BJ (cell line): ENCODE measurements around the gene FAN1. TPM values are rescaled to one million over a fixed set of nuclear protein-coding genes. Genes with fewer than 3 reads are reported as not detected.

Source experiments
- CTCF ChIA-PET: fragments of 350-600 bp; formaldehyde crosslinking; extraction: SDS; loops from one replicate; lab custom pipeline; 2021; ENCODE audit warnings: antibody characterized with exemption, inconsistent platforms; lab: Yijun Ruan, JAX
- POLR2A ChIA-PET: fragments of 300-600 bp; sonication (Branson Sonifier 250); formaldehyde crosslinking; extraction: SDS; loops from one replicate; lab custom pipeline; 2021; ENCODE audit warnings: antibody characterized with exemption; lab: Charles Lee
- DNase-seq: peaks from one replicate; pipeline ENCODE4 v3.0.0-alpha.2; 2011; ENCODE audit warnings: low read depth
- H3K27me3 ChIP-seq: 2 replicates; pipeline ENCODE4 v1.6.0; 2011; ENCODE audit warnings: low read length; ENCODE audit not compliant: control insufficient read depth, insufficient read depth
- H3K36me3 ChIP-seq: 2 replicates; pipeline ENCODE4 v1.5.1; 2011; ENCODE audit warnings: low read length; ENCODE audit not compliant: control insufficient read depth, insufficient read depth
- H3K4me3 ChIP-seq: 2 replicates; pipeline ENCODE4 v1.5.1; 2011; ENCODE audit warnings: low read depth, mild to moderate bottlenecking, control low read depth, low read length
- CTCF ChIP-seq: IDR thresholded peaks from 2 replicates; pipeline ENCODE4 v1.5.1; 2011; ENCODE audit warnings: low read depth, mild to moderate bottlenecking, control low read depth, inconsistent platforms, low read length, moderate library complexity; ENCODE audit not compliant: insufficient read depth
- polyA plus RNA-seq: library from polyadenylated mRNA; depleted of rRNA; stranded (reverse); fragments of >200 nt; gene quantifications from 2 replicates; pipeline ENCODE4 v1.2.3, GENCODE V29; 2011

The FAN1 gene
- polyA plus RNA-seq, 1 experiment: 5.8 TPM

GRCh38 chr15:30929064-30929669 lies 25.5 kb downstream of the FAN1 start:
- peaks cover 14% of the 10 kb centered on the region for H3K36me3 ChIP-seq
- TF ChIP-seq CTCF: no peak
- H3K4me3 ChIP-seq: no peak overlapping the region
- no peak for DNase-seq
- ChIA-PET POLR2A (no interaction called here), CTCF (interaction anchor here (0.8 to 1.3 kb wide), 2 partner anchors 16 to 198 kb away, joined by 3 read pairs; no protein-coding TSS in a partner anchor)
- no peaks in the 10 kb centered on the region for H3K27me3 ChIP-seq

GRCh38 chr15:30929982-30930381 lies 26.3 kb downstream of the FAN1 start:
- ChIA-PET CTCF (no interaction called here), POLR2A (no interaction called here)
- DNase-seq: no peak
- Histone ChIP-seq H3K4me3 (no peak overlapping the region), H3K27me3 (no peaks in the 10 kb centered on the region), H3K36me3 (peaks cover 13% of the 10 kb centered on the region)
- TF ChIP-seq CTCF: no peak

- DNase-seq: no peak
- Histone ChIP-seq H3K27me3 (no peaks in the 10 kb centered on the region), H3K4me3 (no peak overlapping the region), H3K36me3 (peaks cover 13% of the 10 kb centered on the region)
- CTCF ChIA-PET: no interaction called here
- TF ChIP-seq CTCF: no peak
- POLR2A ChIA-PET: no interaction called here
Measured at GRCh38 chr15:30930422-30930821, 26.7 kb downstream of the FAN1 start.

GRCh38 chr15:30933293-30933692 lies 29.6 kb downstream of the FAN1 start:
- DNase-seq: no peak
- CTCF ChIA-PET: no interaction called here
- H3K36me3 ChIP-seq: peaks cover 7% of the 10 kb centered on the region
- no peak overlapping the region for H3K4me3 ChIP-seq
- no peak for TF ChIP-seq CTCF
- POLR2A ChIA-PET: no interaction called here
- no peaks in the 10 kb centered on the region for H3K27me3 ChIP-seq

- Histone ChIP-seq H3K4me3 (no peak overlapping the region), H3K27me3 (no peaks in the 10 kb centered on the region), H3K36me3 (peaks cover 21% of the 10 kb centered on the region)
- POLR2A ChIA-PET: interaction anchor here (0.6 kb wide), 1 partner anchor 188 kb away, joined by 3 read pairs; no protein-coding TSS in a partner anchor
- no peak for DNase-seq
- no peak for TF ChIP-seq CTCF
- CTCF ChIA-PET: interaction anchor here (0.9 kb wide), 1 partner anchor 190 kb away, joined by 5 read pairs; no protein-coding TSS in a partner anchor
Measured at GRCh38 chr15:30939161-30939560, 35.4 kb downstream of the FAN1 start.
